ENCODE measurements around the gene TMEM128. TPM values are rescaled to one million over a fixed set of nuclear protein-coding genes. Genes with fewer than 3 reads are reported as not detected.
"Not testable (repeated sequence)": the region's sequence is repeated elsewhere in the genome, so short reads cannot be mapped to it uniquely, and the experiment has no call there.

TMEM128 gene
- total RNA-seq, 1 experiment from 2014 or later = 10.1 TPM

- no peaks in the 10 kb centered on the region for H3F3A ChIP-seq (ENCODE audit: low read length, unreplicated experiment)
- no peak overlapping the region for H3K4me3 ChIP-seq (ENCODE audit: low read length)
- CTCF ChIA-PET = no interaction called here
- intact Hi-C loops (cut with micrococcal nuclease) = no loop called here
- H3K9me2 ChIP-seq (replicated peaks; ENCODE audit: low read length) = no peaks in the 10 kb centered on the region
- H3K9ac ChIP-seq (ENCODE audit: low read length) = no peak overlapping the region
- no peaks in the 10 kb centered on the region for H3K9me3 ChIP-seq (ENCODE audit: low read length)
- POLR2A ChIA-PET (ENCODE audit: unreplicated experiment) = no interaction called here
- no TSS peak for BruUV-seq (replicated peaks)
- peaks cover 9% of the 10 kb centered on the region; the same call in 1 of the 2 replicates for H3K27me3 ChIP-seq (ENCODE audit: low read length)
- H4K20me1 ChIP-seq (ENCODE audit: low read length) = no peaks in the 10 kb centered on the region
- no peak overlapping the region for H3K4me2 ChIP-seq (ENCODE audit: low read length)
- TF ChIP-seq EZH2 (IDR thresholded peaks at IDR 0.05; ENCODE audit: low read length, unreplicated experiment) (no peak), EZH2phosphoT487 (IDR thresholded peaks at IDR 0.05; ENCODE audit: borderline replicate concordance, low read length) (no peak)
- no peaks in the 10 kb centered on the region for H3K79me2 ChIP-seq (ENCODE audit: low read length)
- no peak overlapping the region for H2AFZ ChIP-seq (ENCODE audit: low read length)
- DNase-seq = peak; percentile 34
- no peak for ATAC-seq
- H3K27ac ChIP-seq (ENCODE audit: low read length) = no peak overlapping the region
- H3K36me3 ChIP-seq (ENCODE audit: low read depth, low read length) = no peaks in the 10 kb centered on the region
- no peaks in the 10 kb centered on the region for H3K4me1 ChIP-seq (ENCODE audit: insufficient read depth, low read length)
Observed at GRCh38 chr4:4216648-4217047, 31.4 kb downstream of the TMEM128 start.

- H3K4me1 ChIP-seq (ENCODE audit: insufficient read depth, low read length); H3K4me3 ChIP-seq (ENCODE audit: low read length); intact Hi-C loops (cut with micrococcal nuclease); H4K20me1 ChIP-seq (ENCODE audit: low read length); H3K9ac ChIP-seq (ENCODE audit: low read length); H3K4me2 ChIP-seq (ENCODE audit: low read length); H3K27ac ChIP-seq (ENCODE audit: low read length); BruUV-seq (replicated peaks); ATAC-seq; H3K9me2 ChIP-seq (replicated peaks; ENCODE audit: low read length); H3K79me2 ChIP-seq (ENCODE audit: low read length); H3K36me3 ChIP-seq (ENCODE audit: low read depth, low read length); H2AFZ ChIP-seq (ENCODE audit: low read length); H3F3A ChIP-seq (ENCODE audit: low read length, unreplicated experiment); POLR2A ChIA-PET (ENCODE audit: unreplicated experiment); DNase-seq; CTCF ChIA-PET; H3K9me3 ChIP-seq (ENCODE audit: low read length): not testable (repeated sequence)
- peaks cover 20% of the 10 kb centered on the region; the same call in 1 of the 2 replicates for H3K27me3 ChIP-seq (ENCODE audit: low read length)
Observed at GRCh38 chr4:4213674-4214073, 34.3 kb downstream of the TMEM128 start.

- Histone ChIP-seq H3K9me3 (ENCODE audit: low read length) (no peaks in the 10 kb centered on the region), H3K27me3 (ENCODE audit: low read length) (peaks cover 27% of the 10 kb centered on the region; the same call in 1 of the 2 replicates), H3K9ac (ENCODE audit: low read length) (no peak overlapping the region), H4K20me1 (ENCODE audit: low read length) (no peaks in the 10 kb centered on the region), H3K4me3 (ENCODE audit: low read length) (no peak overlapping the region), H3K4me2 (ENCODE audit: low read length) (no peak overlapping the region), H3K27ac (ENCODE audit: low read length) (no peak overlapping the region), H3K9me2 (replicated peaks; ENCODE audit: low read length) (no peaks in the 10 kb centered on the region), H3F3A (ENCODE audit: low read length, unreplicated experiment) (no peaks in the 10 kb centered on the region), H3K79me2 (ENCODE audit: low read length) (no peaks in the 10 kb centered on the region), H3K36me3 (ENCODE audit: low read depth, low read length) (no peaks in the 10 kb centered on the region), H2AFZ (ENCODE audit: low read length) (no peak overlapping the region), H3K4me1 (ENCODE audit: insufficient read depth, low read length) (peaks cover 12% of the 10 kb centered on the region)
- ATAC-seq (no peak), DNase-seq (no peak)
- ChIA-PET CTCF (no interaction called here), POLR2A (ENCODE audit: unreplicated experiment) (no interaction called here)
- no TSS peak for BruUV-seq (replicated peaks)
- intact Hi-C loops (cut with micrococcal nuclease) = no loop called here
- no peak for TF ChIP-seq EZH2phosphoT487 (IDR thresholded peaks at IDR 0.05; ENCODE audit: borderline replicate concordance, low read length)
- no peak for TF ChIP-seq EZH2 (IDR thresholded peaks at IDR 0.05; ENCODE audit: low read length, unreplicated experiment)
- no peak for TF ChIP-seq CTCF (conservative IDR thresholded peaks at IDR 0.05; ENCODE audit: low read depth, low read length)
Observed at GRCh38 chr4:4206204-4206603, 41.8 kb downstream of the TMEM128 start.

- Histone ChIP-seq H3K27ac (ENCODE audit: low read length) (no peak overlapping the region), H4K20me1 (ENCODE audit: low read length) (no peaks in the 10 kb centered on the region), H2AFZ (ENCODE audit: low read length) (no peak overlapping the region), H3K4me2 (ENCODE audit: low read length) (no peak overlapping the region), H3K36me3 (ENCODE audit: low read depth, low read length) (no peaks in the 10 kb centered on the region), H3K27me3 (ENCODE audit: low read length) (peaks cover 19% of the 10 kb centered on the region; the same call in 1 of the 2 replicates), H3K4me1 (ENCODE audit: insufficient read depth, low read length) (peaks cover 12% of the 10 kb centered on the region), H3K79me2 (ENCODE audit: low read length) (no peaks in the 10 kb centered on the region), H3F3A (ENCODE audit: low read length, unreplicated experiment) (no peaks in the 10 kb centered on the region), H3K9me2 (replicated peaks; ENCODE audit: low read length) (no peaks in the 10 kb centered on the region), H3K4me3 (ENCODE audit: low read length) (no peak overlapping the region), H3K9ac (ENCODE audit: low read length) (no peak overlapping the region), H3K9me3 (ENCODE audit: low read length) (no peaks in the 10 kb centered on the region)
- ChIA-PET POLR2A (ENCODE audit: unreplicated experiment) (no interaction called here), CTCF (no interaction called here)
- BruUV-seq (replicated peaks) = no TSS peak
- TF ChIP-seq CTCF (conservative IDR thresholded peaks at IDR 0.05; ENCODE audit: low read depth, low read length) (no peak), EZH2 (IDR thresholded peaks at IDR 0.05; ENCODE audit: low read length, unreplicated experiment) (no peak), EZH2phosphoT487 (IDR thresholded peaks at IDR 0.05; ENCODE audit: borderline replicate concordance, low read length) (no peak)
- no peak for ATAC-seq
- no peak for DNase-seq
- intact Hi-C loops (cut with micrococcal nuclease) = no loop called here
Observed at GRCh38 chr4:4204401-4204745, 43.6 kb downstream of the TMEM128 start.

Data from PC-3 (cell line).